D721Med (cell line): ENCODE results near the gene CCDC92.

ENCODE experiments used
- DNase-seq: peaks from one replicate; pipeline ENCODE4 v3.0.0; 2011; ENCODE audit warnings: low spot score; ENCODE audit not compliant: insufficient read length
- FAIRE-seq: peaks from 2 replicates; lab custom pipeline; 2011; peaks lifted over from hg19 to GRCh38; lab: Jason Lieb, UNC
- TF ChIP-seq, protein P1 (sequence below): IDR thresholded peaks from 2 replicates; pipeline ENCODE4 v1.5.1; 2012; ENCODE audit warnings: mild to moderate bottlenecking, control low read depth; ENCODE audit not compliant: insufficient read depth; ENCODE audit errors: missing control alignments

Gene CCDC92

GRCh38 chr12:123899368-123899767 is 73.3 kb downstream of the CCDC92 start:
- FAIRE-seq (no peak), DNase-seq (no peak)
- TF ChIP-seq, protein P1, sequence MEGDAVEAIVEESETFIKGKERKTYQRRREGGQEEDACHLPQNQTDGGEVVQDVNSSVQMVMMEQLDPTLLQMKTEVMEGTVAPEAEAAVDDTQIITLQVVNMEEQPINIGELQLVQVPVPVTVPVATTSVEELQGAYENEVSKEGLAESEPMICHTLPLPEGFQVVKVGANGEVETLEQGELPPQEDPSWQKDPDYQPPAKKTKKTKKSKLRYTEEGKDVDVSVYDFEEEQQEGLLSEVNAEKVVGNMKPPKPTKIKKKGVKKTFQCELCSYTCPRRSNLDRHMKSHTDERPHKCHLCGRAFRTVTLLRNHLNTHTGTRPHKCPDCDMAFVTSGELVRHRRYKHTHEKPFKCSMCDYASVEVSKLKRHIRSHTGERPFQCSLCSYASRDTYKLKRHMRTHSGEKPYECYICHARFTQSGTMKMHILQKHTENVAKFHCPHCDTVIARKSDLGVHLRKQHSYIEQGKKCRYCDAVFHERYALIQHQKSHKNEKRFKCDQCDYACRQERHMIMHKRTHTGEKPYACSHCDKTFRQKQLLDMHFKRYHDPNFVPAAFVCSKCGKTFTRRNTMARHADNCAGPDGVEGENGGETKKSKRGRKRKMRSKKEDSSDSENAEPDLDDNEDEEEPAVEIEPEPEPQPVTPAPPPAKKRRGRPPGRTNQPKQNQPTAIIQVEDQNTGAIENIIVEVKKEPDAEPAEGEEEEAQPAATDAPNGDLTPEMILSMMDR: no peak

GRCh38 chr12:123898673-123899072 is 74.0 kb downstream of the CCDC92 start:
- DNase-seq: no peak
- TF ChIP-seq, protein P1: no peak
- FAIRE-seq: no peak

DNA sequence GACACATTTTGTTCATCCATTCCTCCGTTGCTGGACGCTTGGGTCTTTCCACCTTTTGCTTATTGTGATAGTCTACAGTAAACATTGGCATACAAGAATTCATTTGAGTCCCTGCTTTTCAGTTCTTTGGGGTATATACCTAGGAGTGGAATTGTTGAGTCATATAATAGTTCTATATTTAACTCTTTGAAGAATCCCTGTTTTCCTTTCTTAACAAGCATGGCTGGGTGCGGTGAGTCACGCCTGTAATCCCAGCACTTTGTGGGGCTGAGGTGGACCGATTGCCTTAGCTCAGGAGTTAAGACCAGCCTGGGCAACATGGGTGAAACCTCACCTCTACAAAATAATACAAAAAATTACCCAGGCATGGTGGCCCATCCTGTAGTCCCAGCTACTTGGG is 75.4 kb downstream of the CCDC92 start:
- TF ChIP-seq, protein P1: no peak
- FAIRE-seq (no peak), DNase-seq (no peak)

DNA sequence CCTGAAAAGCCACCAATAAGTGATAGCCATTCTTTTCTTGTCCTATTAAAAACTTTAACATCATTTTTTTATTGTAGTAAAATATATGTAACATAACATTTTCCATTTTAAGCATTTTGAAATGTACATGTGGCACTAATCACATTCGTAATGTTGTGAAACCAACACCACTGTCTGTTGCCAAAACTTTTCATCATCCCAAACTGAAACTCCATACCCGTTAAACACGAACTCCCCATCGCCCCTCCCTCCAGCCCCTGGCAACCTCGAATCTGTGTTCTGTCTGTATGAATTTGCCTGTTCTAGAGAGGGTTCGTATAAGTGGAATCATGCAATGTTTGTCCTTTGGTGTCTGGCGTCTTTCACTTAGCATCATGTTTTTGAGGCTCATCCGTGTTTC is 75.9 kb downstream of the CCDC92 start:
- FAIRE-seq (no peak), DNase-seq (no peak)
- TF ChIP-seq, protein P1: no peak

DNA sequence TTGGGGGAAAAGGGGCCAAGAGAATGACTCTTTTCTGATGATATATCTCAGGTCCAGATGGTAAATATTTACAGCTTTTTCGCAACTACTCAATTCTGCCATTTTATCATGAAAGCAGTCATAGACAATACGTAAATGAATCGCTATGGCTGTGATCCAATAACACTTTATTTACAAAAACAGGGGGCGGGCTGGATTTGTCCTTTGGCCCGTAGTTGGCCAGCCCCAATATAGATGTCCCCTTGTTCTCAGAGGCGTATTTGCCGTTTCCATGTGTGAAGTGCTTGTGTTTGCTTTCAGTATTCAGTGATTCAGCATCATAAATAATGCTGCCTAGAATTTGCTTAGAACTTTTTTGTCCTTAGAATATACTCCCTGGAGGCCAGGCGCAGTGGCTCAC is 77.2 kb downstream of the CCDC92 start:
- DNase-seq (no peak), FAIRE-seq (no peak)
- TF ChIP-seq, protein P1: no peak

DNA sequence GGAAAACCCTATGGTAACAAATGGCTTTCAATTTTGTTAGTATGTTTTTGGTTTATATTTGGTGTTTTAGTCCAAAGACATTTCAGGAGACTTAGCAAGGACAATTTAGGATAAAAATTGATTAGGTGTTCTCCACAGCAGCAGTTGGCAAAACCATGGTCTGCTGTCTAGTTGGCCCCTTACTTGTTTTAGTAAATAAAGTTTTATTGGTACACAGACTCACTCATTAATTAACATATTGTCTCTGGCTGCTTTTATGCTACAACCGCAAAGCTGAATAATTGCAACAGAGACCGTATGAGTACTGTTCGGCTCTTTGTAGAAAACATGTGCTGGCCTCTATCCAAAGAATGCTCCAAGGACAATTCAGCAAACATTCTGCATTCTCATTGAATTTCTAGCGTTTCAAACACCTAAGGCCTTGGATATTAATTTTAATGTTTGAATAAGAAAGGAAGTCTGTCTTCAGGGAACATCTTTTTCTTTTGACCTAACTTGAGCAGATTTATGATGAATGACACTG is 77.7 kb downstream of the CCDC92 start:
- DNase-seq (no peak), FAIRE-seq (no peak)
- TF ChIP-seq, protein P1: no peak

DNA sequence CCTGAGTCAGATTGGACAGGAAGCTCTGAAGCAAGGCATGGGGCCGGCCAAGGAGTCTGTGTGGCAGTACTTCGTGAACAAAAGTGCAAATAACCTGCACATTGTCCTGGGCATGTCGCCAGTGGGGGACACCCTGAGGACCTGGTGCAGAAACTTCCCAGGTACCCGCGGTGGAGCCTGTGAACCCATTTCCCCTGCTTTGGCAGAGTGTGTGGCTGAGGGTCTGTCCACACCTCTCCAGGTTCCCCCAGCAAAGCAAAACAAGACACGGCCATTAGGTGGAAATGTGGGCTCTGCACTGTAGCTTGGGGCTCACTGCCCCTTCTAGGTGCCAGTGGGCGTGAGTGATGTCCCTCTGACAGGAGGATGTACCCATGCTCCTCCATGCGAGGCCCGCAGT is 79.4 kb downstream of the CCDC92 start:
- no peak for FAIRE-seq
- TF ChIP-seq, protein P1: no peak
- DNase-seq: no peak
